NCI-H1105 (cell line): ENCODE results near the gene MOB1A.
A peak's percentile ranks its signal among the peaks of the same experiment; 100 is the strongest.
"Not testable (repeated sequence)": the region's sequence is repeated elsewhere in the genome, so short reads cannot be mapped to it uniquely, and the experiment has no call there.

ENCODE experiments used
- DNase-seq: peaks from one replicate; lab custom pipeline; 2025; lab: John Stamatoyannopoulos, UW

Gene MOB1A

DNA sequence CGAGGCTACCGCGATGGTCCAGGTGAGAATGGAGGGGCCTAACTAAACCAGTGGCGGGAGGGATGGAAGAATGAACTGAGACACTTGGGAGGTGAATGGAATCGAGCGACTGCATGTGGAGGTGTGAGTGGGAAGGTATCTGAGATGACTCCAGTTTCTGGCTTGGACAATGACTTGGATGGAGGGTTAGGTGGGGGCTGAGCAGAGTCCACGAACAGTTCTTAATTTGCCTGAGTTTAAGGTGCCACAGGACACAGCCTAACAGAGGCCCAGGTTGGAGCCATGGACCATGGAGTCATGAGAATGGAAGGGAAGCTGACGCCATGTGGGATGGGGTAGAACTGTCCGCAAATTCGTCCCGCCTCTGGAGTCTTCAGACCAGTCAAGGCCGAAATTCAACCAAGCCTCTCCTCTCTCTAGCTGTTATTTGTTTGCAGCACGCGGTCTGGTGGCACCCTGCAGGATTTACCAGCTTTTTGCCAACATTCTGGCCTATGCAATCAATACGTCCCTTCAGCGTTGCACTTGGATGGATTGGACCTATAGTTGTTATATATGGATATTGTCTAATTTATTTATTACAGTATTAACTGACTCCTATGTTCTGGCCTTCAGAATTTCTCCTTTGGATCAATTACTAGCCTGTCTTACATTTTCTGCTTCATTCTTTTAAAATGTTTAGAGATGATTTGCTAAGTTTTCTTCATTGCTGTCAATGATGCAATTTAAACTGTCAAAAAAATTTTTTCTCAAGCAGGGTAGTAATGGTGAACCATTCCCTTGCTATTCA, 30.0 kb downstream of the MOB1A start:
- DNase-seq, result no peak

DNA sequence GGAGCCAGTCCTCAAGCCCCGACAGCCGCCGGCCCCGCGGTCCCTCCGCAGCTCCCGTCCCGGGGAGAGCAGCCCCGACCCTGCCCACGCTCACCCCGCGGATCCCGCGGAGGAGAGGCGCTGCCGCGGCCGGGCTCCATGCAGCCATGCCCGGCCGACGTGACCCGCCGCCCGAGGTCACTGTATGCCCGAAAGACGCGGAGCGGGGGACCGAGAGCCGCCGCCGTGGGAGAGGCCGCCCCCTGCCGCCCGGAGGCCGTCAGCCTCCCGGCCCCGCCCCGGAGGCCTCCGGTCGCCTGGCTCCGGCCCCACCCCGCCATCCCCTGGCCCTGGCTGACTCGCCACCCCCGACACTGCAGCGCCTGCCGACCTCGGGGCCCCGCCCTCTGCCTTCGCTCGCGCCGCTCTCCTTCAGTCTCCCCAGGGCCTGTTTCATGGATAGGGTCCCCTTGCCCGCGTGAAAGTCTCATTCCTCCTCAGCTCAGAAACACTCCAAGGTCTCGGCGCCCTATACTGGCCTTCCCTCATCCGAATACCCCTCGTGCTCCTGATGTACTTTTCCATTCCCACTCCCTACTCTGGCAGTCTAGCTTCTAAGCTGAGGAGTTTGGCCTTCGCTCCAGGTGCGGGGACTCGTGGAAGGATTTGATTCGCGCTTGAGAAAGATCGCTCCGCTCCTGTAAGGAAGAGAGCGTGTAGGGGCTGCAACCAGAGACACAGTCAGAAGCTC, 30.8 kb downstream of the MOB1A start, which contains the start of gene BOLA3:
TSS of gene BOLA3 (minus strand) at position 186 of the 730 bp plus-strand sequence. CDS start at position 148, 38 bp downstream.
- DNase-seq, result peak; percentile 82

DNA sequence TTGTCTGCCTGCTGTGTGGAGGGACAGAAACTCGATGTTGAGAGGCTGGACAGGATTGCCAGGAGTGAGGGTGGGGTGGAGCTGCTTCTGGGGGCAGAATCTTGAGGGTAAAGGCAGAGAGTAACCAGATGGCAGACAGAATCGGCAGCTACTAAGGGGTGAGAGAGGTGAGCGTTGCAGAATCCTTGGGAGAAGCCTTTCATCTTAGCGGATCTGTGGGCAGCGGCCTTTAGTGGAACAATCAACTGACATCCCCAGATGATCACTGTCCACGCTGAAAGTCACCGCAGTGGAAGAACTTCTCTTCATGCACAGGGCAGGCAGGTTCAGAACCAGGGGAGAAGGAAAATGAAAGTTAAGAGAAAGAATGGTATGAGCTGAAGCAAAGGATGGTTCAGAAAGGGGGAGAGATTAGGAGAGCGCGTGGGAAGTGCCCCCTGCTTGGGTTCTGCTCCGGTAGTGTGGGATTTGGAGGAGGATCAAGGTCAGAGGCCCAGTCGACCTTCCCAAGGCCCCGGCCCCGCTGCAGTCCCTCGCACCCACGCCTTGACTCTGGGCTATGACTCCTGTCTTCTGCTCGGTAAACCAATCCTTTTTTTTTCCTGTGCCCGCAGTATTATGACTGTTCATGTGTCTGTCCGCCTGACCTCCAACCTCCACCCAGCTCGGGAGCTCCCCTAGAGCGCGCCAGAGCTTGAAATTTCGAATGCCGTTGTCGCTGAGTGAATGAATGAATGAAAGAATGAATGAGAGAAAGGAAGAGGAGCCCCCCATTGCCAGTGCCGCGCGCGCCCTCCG, 31.6 kb downstream of the MOB1A start:
- DNase-seq, result no peak

DNA sequence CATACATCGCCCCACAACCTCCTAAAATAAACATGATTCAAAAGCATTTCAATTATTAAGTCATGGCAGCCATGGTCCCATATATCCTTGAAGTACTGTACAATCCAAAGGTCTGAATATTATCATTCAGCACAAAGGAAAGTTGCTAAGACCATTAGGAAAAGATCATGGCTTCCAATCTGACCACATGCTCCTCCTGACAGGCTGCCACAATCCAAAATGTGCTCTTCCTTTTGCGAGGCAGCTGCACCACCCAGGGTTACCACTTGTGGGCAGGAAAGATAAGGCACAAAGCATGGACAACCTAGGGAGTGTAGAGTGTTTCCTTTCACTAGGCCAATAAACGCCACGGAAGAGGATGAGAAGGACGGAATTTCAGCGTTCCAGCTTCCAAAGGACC, 36.3 kb downstream of the MOB1A start:
- no peak for DNase-seq

DNA sequence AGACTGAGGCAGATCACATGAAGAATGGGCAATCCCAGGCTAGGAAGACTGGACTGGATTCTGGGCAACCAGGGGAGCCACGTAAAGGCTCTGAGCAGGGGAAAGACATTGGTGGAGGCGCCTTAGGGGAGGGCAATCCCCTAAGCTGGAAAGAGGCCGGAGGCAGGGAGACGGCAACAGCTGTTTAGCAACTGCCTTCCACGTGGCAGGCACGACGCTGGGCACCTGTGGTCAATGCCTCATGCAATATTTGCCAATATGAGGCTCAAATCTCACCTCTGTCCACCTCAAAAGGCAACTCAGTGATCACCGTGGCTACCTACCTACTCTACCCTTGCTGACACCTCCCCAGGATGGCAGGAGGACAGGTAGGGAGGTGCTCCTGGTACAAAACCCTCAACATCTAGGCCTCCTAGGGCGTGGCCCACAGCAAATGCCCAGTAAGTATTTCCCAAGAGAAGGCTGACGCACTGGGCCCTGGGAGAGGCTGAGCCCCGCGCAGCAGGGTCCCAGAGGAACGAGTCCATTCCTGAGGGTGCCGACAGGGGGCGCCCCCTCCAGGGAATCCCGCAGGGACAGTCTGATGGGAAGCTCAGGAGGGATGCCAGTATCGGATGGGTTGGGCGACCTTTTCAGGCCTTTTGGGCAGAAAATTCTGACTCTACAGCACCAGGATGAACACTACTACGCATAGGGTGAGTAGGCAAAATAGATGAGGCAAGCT, 39.9 kb downstream of the MOB1A start:
- no peak for DNase-seq

DNA sequence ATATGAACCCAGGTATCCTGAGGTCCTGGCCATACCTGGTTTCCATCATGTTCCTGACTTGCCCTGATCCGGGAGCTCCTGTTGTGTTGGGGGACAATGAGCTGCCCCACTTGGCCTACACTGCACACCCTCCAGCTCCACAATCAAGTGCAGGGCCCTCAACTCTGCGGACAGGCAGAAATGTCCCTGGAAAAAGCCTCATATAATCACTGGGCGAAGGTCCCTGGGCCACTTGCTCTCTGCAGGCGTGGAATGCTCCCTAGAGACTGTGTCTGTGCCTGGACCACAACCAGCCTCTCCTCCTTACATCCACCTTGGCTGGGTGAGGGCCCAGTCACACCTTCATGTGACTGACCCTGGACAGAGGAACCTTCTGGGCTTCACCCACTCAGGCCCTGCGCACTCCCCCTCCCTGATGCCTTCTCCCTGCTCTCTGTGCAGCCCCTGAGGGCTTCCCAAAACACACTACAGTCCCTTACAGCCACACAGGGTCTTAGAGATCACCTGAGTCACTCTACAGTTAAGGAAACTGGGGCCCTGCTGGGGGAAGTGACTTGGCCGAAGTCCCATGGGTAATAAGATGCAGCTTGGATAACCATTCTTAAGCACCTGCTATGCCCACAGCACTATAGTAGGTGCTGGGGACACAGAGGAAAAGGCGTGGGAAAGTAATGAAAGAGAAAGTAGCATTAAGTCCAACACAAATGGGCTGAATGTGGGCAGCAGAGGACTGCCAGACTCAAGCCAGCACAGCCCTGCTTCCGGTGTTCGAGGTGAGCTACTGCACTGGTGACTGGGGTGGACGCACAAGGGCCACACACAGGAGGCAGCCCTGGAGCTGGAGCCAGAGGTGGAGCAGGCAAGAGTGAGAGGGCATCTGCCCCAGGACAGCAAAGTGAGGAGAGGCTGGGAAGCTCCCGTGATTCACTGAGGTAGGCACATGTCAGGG, 40.8 kb downstream of the MOB1A start:
- no peak for DNase-seq

DNA sequence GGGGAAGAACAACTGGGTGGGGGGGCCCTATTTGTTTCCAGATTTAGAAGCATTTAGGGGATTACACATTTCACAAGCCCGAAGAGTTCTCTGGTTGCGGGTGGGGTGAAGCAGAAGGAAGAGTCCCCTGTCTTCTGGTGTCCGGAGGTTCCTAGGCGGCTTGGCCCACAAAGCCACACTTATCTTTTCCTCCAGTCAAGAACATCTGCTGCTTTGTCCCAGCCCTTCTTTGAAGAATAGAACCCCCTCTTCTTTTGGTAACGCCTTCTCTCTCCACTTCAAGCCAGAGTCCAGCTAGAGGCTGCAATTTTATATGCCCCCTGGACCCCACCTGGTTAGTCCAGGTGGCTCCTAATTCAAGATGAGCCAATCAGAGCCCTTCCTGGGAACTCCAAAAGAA, 46.8 kb downstream of the MOB1A start:
- DNase-seq, result no peak

DNA sequence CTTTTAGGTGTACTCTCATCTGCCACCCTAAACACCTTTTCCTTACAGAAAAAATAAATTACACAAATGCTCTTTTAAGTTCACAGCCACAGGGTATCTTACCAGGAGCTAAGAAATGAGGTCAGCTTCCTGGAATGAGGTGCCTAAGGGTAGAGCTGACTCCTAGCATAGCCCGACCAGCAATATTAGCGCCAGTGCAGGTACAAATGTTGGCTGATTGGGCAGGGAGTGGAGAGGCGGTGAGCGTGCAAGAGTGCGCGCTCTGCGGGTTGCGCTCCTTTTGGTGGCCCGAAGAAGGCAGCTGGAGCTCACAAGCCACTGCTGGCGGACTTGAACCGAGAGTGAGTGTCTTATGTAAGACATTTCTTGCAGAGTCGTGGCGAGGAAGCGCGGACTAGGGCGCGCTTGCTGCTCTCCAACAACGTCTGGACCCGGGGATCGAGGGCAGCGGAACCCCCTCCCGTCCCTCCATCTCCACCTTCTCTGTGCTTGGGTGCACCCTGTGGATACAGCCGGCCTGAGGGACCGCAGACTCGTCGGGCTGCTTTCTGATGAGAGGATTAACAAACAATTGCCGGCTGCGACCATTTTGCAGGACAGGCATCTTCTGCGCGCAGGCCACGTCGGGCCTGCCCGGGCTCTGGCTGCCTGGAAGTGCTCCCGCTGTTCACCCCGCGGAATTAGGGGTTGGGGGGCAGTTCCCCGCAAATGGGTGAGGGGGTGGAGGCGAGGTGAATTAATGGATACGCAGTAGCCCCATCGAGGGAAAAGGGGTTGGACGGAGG, 48.3 kb downstream of the MOB1A start:
- DNase-seq, result no peak

DNA sequence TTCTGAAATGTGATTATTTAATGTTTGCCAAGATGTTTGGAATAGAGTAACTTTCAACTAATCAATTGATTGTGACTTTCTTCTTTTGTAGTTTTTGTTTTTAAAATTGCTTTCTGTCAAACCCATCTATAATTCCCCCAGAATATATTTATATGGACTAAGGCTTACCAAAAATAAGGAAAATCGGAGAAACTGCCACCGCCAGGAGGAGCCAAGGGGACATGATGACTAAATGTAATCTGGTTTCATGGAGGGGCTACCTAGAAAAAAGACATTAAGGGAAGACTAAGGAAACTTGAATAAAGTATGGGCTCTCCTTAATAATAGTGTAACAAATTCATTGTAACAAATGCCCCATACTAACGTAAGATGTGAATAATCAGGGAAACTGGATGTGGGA, 50.5 kb downstream of the MOB1A start:
- no peak for DNase-seq

DNA sequence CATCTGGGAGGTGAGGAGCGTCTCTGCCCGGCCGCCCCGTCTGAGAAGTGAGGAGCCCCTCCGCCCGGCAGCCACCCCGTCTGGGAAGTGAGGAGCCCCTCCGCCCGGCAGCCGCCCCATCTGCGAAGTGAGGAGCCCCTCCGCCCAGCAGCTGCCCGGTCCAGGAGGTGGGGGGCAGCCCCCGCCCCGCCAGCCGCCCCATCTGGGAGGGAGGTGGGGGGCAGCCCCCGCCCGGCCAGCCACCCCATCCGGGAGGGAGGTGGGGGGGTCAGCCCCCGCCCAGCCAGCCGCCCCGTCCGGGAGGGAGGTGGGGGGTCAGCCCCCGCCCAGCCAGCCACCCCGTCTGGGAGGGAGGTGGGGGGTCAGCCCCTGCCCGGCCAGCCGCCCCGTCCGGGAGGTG, 54.7 kb downstream of the MOB1A start:
- not testable (repeated sequence) for DNase-seq

DNA sequence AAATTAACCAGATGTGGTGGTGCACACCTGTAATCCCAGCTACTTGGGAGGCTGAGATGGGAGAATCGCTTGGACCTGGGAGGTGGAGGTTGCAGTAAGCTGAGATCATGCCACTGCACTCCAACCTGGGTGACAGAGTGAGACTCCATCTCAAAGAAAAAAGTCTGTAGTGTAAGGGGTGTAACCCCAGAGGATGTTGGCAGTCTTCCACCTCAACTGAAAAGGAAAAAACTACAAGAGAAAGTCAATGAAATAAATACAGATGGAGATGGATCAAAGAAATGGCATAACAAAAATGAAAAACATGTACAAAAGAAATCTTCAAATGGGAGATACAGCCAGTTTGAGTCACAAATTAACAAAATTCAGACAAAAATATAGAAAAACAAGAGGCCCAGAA, 56.8 kb downstream of the MOB1A start:
- DNase-seq, result not testable (repeated sequence)

DNA sequence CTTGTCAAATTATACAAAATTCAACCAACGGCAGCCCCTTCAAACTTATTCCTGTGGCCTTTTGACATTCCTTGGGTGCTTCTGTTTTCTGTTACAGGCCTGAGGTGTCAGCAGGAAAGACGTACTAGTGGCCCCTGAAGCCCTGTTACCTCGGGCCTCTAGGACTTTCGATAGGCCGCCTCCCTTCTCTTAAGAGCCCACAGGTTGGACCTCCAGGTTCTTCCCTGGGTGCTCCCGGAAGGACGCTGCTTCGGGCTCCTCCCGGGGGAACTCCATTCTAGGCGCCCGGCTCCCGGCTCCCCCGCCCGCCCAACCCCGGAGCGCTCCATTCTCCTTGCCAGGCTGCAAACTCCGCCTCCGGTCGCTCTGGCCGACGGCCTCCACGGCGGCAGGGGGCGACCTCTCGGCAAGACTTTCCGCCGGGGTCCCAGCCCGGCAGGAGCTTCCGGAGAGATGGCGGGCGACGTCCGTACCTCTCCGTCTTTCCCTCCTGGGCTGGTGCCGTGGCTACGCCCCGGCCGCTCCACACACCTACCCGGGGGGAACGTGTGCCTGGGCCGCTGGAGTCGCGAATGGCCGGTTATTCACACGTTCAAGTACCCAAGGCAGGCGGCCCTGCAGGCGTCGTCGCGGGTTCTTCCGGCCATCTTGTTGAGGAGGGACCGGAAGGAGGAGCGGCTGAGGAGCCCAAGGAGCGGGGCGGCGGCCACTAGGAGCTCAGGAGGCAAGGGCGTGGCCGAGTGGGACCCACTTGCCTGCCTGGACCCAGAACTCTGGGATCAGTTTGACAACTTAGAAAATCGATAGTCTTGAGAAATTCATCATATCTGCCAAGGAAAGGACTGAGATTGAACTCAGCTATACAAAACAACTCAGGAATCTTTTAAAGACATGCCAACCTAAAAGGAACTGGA, 58.5 kb downstream of the MOB1A start:
- DNase-seq, result peak; percentile 57

DNA sequence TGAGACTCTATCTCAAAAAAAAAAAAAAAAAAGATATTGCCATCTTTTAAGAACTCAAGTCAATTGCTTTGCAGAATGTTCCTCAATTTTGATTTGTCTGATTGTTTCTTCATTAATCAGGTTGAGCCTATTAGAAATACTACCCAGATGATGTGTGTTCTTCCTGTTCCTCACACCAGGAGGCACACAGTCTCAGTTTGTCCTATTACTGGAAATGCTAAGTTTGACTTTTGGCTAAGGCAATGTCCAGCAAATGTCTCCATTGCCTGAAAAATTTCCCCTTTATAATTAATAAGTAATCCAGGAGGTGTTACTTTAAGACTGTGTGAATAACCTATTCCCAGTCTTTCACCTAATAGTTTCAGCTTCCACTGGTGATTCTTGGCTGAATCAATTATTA, 59.3 kb downstream of the MOB1A start:
- no peak for DNase-seq

DNA sequence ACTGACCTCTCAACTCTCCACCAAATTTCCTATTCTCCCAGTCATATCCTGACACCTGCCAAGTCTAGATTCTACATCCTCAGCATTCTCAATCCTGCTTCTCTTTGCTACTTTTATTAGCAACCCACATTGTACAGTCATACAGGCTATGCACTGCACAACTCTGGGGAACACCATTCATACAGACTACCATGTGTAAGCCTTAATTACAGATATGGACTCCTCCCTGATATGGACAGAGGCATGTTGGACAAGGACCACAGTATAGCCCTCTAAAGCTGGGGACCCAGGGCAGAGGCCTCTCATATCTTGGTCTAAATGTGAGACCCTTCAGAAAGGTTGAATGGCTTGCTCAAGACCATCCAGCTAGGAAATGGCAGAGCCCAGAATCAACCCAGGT, 67.3 kb downstream of the MOB1A start:
- no peak for DNase-seq

DNA sequence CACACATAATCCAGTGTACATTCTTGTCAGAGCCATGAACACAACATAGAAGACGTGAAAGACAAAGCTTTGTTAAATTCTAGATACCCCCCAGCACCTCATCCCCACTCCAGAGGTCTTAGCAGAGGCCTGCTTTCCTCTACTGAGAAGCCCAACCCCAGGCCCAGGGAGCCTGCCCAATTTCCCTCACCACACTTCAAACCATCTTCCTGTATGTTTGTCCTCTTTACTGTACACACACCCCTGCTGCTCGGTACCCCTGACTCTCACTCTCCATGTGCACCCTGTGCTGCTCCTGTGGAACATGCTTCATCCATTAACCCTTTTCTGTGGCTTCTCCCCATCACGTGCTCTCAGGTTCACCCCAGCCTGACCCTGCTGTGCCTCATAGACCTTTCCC, 68.1 kb downstream of the MOB1A start:
- no peak for DNase-seq

DNA sequence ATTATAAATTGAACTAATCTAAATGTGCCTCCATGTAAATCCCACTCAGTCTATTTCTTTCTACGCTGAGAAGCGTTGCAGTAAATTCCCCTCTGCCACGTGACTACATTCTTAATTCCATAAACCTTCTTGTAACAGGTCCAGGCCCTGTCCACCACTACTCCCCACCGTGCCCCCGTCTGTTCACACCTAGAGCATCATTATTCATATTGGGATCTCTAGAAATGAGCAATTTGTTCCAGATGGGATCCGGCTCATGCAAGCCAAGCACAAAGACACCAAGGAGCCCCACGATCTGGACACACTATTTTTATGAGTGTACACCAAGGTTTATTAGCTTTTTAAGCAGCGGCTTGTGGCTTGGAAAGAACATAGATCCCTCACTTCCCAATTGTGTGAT, 69.1 kb downstream of the MOB1A start:
- DNase-seq, result no peak

DNA sequence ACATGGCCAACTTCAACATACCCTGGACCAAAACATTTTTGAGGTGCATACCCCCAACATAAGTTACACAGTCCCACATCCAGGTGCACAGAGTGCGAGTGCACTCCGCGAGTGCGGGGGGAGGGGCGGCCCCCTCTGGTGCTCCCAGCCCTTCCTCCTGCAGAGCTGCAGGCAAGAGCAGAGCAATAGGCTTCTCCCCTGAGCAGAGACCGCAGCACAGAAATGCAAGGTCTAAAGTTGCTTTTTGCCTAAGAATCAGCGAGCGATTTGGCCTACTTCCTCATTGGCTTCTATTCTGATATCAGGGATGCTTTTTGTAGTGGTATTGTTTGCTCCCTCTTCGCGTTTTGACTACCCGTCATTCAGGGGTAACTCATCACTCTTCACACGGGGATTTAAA, 71.6 kb downstream of the MOB1A start:
- DNase-seq, result no peak

DNA sequence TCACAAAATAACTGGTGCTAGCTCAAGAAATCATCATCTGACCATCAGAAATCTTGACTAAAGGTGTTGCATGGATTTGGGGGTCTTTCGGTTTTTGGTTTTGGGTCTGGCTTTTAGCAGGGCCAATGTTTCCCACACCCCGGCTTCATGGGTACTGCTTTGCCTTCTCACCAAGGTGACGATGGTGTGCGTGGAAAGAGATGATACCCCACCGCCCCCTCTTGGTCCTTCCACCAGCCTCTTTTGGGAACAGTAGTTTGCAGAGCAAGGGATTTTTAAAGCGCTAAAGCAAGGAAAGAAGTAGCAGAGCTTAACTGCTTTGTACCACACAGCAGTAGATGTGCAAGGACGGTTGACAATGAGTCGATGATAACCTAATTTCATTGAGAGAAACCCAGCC, 73.3 kb downstream of the MOB1A start:
- no peak for DNase-seq

DNA sequence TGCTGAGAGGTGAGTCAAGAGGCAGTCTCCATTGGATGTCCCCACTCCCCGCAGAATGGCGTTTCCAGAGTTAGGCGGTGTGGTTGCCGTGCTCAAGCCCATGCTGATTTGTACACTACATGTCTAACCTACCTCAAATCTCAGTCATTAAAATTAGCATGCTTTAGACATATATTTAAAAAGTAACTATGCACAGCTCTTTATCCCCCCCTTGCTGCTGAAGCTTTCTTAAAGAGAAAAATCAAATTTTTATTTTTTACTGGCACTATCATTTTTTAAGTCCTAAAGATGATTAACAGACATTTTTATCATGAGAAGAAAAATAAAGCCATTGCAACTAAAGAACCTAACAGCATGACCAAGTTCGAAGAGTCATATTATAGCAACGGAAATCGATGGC, 73.8 kb downstream of the MOB1A start:
- DNase-seq, result no peak
